IPS-NIHi7 (cell line): Measurements from ENCODE around the gene PSD4.
A peak's percentile ranks its signal among the peaks of the same experiment; 100 is the strongest.

Source experiments
- DNase-seq: peaks from one replicate; pipeline ENCODE4 v3.0.0; 2012; ENCODE audit warnings: mixed read lengths; ENCODE audit errors: extremely low spot score

Gene PSD4

GRCh38 chr2:113184531-113185230, 10.9 kb downstream of the PSD4 start:
- DNase-seq: no peak

- no peak for DNase-seq
Observed at GRCh38 chr2:113185664-113186432, 12.1 kb downstream of the PSD4 start.

GRCh38 chr2:113186433-113186796, 12.6 kb downstream of the PSD4 start:
- DNase-seq: no peak

- no peak for DNase-seq
Observed at GRCh38 chr2:113187771-113188170, 14.0 kb downstream of the PSD4 start.

- no peak for DNase-seq
Observed at GRCh38 chr2:113190871-113191270, 17.1 kb downstream of the PSD4 start.

GRCh38 chr2:113192459-113193100, 18.8 kb downstream of the PSD4 start:
- DNase-seq: peak; percentile 65

GRCh38 chr2:113195923-113196501, 22.2 kb downstream of the PSD4 start:
- DNase-seq: no peak

- DNase-seq: no peak
Observed at GRCh38 chr2:113196839-113197238, 23.1 kb downstream of the PSD4 start.

- DNase-seq: no peak
Observed at GRCh38 chr2:113197347-113198047, 23.7 kb downstream of the PSD4 start.

GRCh38 chr2:113198048-113198789, 24.4 kb downstream of the PSD4 start:
- DNase-seq: no peak

GRCh38 chr2:113198790-113199612, 25.2 kb downstream of the PSD4 start:
- peak; percentile 92 for DNase-seq

- DNase-seq: peak; percentile 52
Observed at GRCh38 chr2:113200236-113200635, 26.5 kb downstream of the PSD4 start.

- DNase-seq: no peak
Observed at GRCh38 chr2:113200736-113201490, 27.1 kb downstream of the PSD4 start.

- DNase-seq: no peak
Observed at GRCh38 chr2:113201496-113202304, 27.9 kb downstream of the PSD4 start.

- no peak for DNase-seq
Observed at GRCh38 chr2:113202305-113203216, 28.8 kb downstream of the PSD4 start.

- no peak for DNase-seq
Observed at GRCh38 chr2:113203217-113203530, 29.4 kb downstream of the PSD4 start.

- DNase-seq: peak; percentile 86
Observed at GRCh38 chr2:113203901-113204519, 30.2 kb downstream of the PSD4 start.
